ENCODE measurements around the gene ERRFI1. TPM values are rescaled to one million over a fixed set of nuclear protein-coding genes. Genes with fewer than 3 reads are reported as not detected.

Gene ERRFI1
- total and polyA plus RNA-seq, 10 of the 15 experiments (the other 5 are each of a cell fraction or from before 2014, with no cell fraction given), result 0.90 to 6.5 (median 3.1) TPM

DNA sequence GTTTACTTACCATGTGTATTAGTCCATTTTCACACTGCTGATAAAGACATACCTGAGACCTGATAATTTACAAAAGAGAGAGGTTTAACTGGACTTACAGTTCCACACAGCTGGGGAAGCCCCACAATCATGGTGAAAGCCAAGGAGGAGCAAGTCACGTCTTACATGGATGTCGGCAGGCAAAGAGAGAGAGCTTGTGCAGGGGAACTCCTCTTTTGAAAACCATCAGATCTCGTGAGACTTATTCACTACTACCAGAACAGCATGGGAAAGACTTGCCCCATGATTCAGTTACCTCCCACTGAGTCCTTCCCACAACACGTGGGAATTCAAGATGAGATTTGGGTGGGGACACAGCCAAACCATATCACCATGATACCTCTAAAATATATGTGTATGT lies 39.3 kb upstream of the ERRFI1 start (continued):
- no peak for TF ChIP-seq IKZF2 (IDR thresholded peaks at IDR 0.05)
- TF ChIP-seq ZNF384 (IDR thresholded peaks at IDR 0.05; ENCODE audit: borderline replicate concordance, low read depth, low read length), result no peak
- no peak for TF ChIP-seq BMI1 (IDR thresholded peaks at IDR 0.05; ENCODE audit: borderline replicate concordance)
- TF ChIP-seq SUZ12 (IDR thresholded peaks at IDR 0.05; ENCODE audit: unreplicated experiment), result no peak
- no peak for TF ChIP-seq IRF4 (IDR thresholded peaks at IDR 0.05; ENCODE audit: low read depth, low read length)
- no peak for TF ChIP-seq IKZF1 (conservative IDR thresholded peaks at IDR 0.05)
- no peak for TF ChIP-seq SREBF1 (IDR thresholded peaks at IDR 0.05; ENCODE audit: low read length)
- TF ChIP-seq RUNX3 (IDR thresholded peaks at IDR 0.05; ENCODE audit: low read length), result no peak
- TF ChIP-seq, protein P1, sequence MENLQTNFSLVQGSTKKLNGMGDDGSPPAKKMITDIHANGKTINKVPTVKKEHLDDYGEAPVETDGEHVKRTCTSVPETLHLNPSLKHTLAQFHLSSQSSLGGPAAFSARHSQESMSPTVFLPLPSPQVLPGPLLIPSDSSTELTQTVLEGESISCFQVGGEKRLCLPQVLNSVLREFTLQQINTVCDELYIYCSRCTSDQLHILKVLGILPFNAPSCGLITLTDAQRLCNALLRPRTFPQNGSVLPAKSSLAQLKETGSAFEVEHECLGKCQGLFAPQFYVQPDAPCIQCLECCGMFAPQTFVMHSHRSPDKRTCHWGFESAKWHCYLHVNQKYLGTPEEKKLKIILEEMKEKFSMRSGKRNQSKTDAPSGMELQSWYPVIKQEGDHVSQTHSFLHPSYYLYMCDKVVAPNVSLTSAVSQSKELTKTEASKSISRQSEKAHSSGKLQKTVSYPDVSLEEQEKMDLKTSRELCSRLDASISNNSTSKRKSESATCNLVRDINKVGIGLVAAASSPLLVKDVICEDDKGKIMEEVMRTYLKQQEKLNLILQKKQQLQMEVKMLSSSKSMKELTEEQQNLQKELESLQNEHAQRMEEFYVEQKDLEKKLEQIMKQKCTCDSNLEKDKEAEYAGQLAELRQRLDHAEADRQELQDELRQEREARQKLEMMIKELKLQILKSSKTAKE (IDR thresholded peaks at IDR 0.05; ENCODE audit: low read depth, poor library complexity, severe bottlenecking), result no peak

DNA sequence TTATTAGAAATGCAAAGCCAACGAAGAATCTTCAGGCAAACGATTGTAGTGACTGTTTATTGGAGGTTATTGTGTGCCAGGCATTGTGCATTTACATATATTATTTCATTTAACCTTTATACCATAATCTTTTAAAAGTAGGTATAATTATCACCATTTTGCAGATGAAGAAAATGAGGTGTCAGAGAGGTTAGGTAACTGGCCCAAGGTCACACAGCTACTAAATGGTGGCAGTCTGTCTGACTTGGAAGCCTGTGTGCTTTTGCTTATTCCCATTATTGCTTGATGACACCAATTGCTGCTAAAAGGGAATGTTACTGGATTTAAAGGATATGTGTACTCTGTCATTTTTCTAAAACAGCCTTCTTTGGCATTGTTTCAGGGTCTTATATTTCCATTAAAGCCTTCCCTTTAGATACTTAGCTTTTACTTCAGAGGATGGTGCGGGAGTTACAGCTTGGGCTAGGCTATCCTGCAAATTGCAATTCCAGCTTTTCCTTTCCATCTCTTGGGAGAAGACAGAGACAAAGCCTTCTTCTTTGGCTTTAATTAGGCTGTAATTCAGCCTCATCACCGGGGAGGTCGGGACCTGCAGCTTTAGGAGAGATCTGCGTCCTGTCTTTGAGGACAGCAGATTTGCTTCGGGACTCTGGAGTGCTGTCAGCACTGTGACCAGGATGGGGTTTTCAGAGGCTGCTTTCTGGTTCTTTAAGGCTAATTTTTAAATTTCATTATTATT lies 37.4 kb upstream of the ERRFI1 start:
- in situ Hi-C loops (cut with MboI) (no loop called here), intact Hi-C loops (cut with micrococcal nuclease; ENCODE audit: unreplicated experiment) (no loop called here)
- H3K4me1 ChIP-seq (ENCODE audit: control insufficient read depth, insufficient read depth, low read length), result no peaks in the 10 kb centered on the region
- H3K36me3 ChIP-seq (ENCODE audit: control insufficient read depth in 2 of 2, insufficient read depth in 2 of 2, low read length in 1 of 2), result no peaks in the 10 kb centered on the region
- no peak for FAIRE-seq
- H3K4me2 ChIP-seq (ENCODE audit: control insufficient read depth, insufficient read depth), result no peak overlapping the region
- no peak for DNase-seq (ENCODE audit: low read depth, low spot score)
- no peaks in the 10 kb centered on the region; the same call in 2 of the 3 replicates for H3K9me3 ChIP-seq (replicated peaks; ENCODE audit: control insufficient read depth, insufficient read depth, low read length)
- POLR2A ChIA-PET, result interaction anchor here (0.5 to 1.0 kb wide), 2 partner anchors 8 to 25 kb away, joined by 5 to 6 read pairs; no protein-coding TSS in a partner anchor
- H3K79me2 ChIP-seq (ENCODE audit: control insufficient read depth, insufficient read depth, low read length), result no peaks in the 10 kb centered on the region
- H3K9ac ChIP-seq (ENCODE audit: control insufficient read depth, insufficient read depth, low read length), result no peak overlapping the region
- WGBS (ENCODE audit: insufficient coverage, insufficient replicate concordance, low lambda C conversion rate, missing lambda C conversion rate), result 66% methylated on average over 7 of the region's 7 CpGs
- no peak for ATAC-seq
- H3K4me3 ChIP-seq, result no peak overlapping the region
- CTCF ChIA-PET, result no interaction called here
- no peaks in the 10 kb centered on the region for H3K27me3 ChIP-seq (replicated peaks in 1 of 2; ENCODE audit: control insufficient read depth in 2 of 2, insufficient read depth in 2 of 2, low read length in 1 of 2)
- no TSS peak for BruUV-seq (replicated peaks)
- RAD21 ChIA-PET (ENCODE audit: unreplicated experiment), result no interaction called here
- SMC1A ChIA-PET (ENCODE audit: uncharacterized antibody, unreplicated experiment), result interaction anchor here (0.8 kb wide), 1 partner anchor 9 kb away, joined by 3 read pairs; no protein-coding TSS in a partner anchor
- no peak overlapping the region for H3K27ac ChIP-seq (ENCODE audit: control insufficient read depth, insufficient read depth)
- H2AFZ ChIP-seq (ENCODE audit: control insufficient read depth, low read depth, low read length), result no peak overlapping the region
- H4K20me1 ChIP-seq (ENCODE audit: control insufficient read depth, insufficient read depth), result no peaks in the 10 kb centered on the region
- TF ChIP-seq, protein P2, sequence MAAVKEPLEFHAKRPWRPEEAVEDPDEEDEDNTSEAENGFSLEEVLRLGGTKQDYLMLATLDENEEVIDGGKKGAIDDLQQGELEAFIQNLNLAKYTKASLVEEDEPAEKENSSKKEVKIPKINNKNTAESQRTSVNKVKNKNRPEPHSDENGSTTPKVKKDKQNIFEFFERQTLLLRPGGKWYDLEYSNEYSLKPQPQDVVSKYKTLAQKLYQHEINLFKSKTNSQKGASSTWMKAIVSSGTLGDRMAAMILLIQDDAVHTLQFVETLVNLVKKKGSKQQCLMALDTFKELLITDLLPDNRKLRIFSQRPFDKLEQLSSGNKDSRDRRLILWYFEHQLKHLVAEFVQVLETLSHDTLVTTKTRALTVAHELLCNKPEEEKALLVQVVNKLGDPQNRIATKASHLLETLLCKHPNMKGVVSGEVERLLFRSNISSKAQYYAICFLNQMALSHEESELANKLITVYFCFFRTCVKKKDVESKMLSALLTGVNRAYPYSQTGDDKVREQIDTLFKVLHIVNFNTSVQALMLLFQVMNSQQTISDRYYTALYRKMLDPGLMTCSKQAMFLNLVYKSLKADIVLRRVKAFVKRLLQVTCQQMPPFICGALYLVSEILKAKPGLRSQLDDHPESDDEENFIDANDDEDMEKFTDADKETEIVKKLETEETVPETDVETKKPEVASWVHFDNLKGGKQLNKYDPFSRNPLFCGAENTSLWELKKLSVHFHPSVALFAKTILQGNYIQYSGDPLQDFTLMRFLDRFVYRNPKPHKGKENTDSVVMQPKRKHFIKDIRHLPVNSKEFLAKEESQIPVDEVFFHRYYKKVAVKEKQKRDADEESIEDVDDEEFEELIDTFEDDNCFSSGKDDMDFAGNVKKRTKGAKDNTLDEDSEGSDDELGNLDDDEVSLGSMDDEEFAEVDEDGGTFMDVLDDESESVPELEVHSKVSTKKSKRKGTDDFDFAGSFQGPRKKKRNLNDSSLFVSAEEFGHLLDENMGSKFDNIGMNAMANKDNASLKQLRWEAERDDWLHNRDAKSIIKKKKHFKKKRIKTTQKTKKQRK (IDR thresholded peaks at IDR 0.05; ENCODE audit: low read depth, low read length), result no peak
- TF ChIP-seq HDAC2 (IDR thresholded peaks at IDR 0.05), result no peak
- TF ChIP-seq, protein P3, sequence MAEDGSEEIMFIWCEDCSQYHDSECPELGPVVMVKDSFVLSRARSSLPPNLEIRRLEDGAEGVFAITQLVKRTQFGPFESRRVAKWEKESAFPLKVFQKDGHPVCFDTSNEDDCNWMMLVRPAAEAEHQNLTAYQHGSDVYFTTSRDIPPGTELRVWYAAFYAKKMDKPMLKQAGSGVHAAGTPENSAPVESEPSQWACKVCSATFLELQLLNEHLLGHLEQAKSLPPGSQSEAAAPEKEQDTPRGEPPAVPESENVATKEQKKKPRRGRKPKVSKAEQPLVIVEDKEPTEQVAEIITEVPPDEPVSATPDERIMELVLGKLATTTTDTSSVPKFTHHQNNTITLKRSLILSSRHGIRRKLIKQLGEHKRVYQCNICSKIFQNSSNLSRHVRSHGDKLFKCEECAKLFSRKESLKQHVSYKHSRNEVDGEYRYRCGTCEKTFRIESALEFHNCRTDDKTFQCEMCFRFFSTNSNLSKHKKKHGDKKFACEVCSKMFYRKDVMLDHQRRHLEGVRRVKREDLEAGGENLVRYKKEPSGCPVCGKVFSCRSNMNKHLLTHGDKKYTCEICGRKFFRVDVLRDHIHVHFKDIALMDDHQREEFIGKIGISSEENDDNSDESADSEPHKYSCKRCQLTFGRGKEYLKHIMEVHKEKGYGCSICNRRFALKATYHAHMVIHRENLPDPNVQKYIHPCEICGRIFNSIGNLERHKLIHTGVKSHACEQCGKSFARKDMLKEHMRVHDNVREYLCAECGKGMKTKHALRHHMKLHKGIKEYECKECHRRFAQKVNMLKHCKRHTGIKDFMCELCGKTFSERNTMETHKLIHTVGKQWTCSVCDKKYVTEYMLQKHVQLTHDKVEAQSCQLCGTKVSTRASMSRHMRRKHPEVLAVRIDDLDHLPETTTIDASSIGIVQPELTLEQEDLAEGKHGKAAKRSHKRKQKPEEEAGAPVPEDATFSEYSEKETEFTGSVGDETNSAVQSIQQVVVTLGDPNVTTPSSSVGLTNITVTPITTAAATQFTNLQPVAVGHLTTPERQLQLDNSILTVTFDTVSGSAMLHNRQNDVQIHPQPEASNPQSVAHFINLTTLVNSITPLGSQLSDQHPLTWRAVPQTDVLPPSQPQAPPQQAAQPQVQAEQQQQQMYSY (CRISPR knock-in tag; IDR thresholded peaks at IDR 0.05), result no peak

All from GM12878 (cell line).